Fibroblast of villous mesenchyme (primary cell): Measurements from ENCODE around the gene EOLA1. TPM values are rescaled to one million over a fixed set of nuclear protein-coding genes. Genes with fewer than 3 reads are reported as not detected.
"Not testable (repeated sequence)": the region's sequence is repeated elsewhere in the genome, so short reads cannot be mapped to it uniquely, and the experiment has no call there.

Experiments used
- DNase-seq: peaks from one replicate; pipeline ENCODE4 v3.0.0-alpha.2; 2010; ENCODE audit warnings: low read depth
- H3K4me3 ChIP-seq: 2 replicates; pipeline ENCODE4 v1.5.1; 2011; ENCODE audit warnings: low read depth, mild to moderate bottlenecking, low read length
- total RNA-seq: library from RNA; depleted of rRNA; stranded (reverse); fragments of >200 nt; gene quantifications from 2 replicates; pipeline ENCODE4 v1.2.3, GENCODE V29; 2012
- TF ChIP-seq, protein P1 (sequence below): IDR thresholded peaks from 2 replicates; pipeline ENCODE4 v1.5.1; 2012; ENCODE audit warnings: low read depth, mild to moderate bottlenecking, low read length; ENCODE audit not compliant: insufficient read depth

The EOLA1 gene
- total RNA-seq, 1 donor, result 11.7 TPM

DNA sequence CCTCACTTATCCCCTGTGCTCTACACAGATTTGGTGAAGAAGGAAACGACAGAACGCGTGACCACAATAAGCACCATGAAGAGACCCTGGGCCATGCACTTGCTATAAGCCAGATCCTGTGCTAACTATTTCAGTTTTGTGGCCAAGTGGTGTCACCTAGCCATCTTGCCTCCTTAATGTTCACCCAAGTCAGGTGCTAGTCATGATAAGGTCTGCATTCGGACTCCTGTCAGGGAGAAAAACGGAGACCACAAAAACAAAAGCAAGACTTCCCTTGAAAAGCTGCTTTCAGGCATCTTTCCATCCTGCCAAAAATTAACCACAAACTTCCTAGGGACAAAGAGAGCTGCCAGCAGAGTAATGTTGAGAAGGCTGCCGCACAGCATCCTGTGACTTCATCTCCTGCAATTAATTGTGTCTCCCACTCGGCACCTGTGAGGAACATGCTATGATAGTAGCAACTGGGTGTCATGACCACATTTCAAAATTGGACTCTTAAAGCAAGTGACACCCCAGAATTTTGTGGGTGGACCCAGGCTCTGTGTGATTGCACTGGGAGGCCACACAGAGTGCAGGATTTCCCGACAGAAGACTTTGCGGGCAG is 26.9 kb upstream of the EOLA1 start:
- DNase-seq, result no peak
- no peak overlapping the region for H3K4me3 ChIP-seq
- TF ChIP-seq, protein P1, sequence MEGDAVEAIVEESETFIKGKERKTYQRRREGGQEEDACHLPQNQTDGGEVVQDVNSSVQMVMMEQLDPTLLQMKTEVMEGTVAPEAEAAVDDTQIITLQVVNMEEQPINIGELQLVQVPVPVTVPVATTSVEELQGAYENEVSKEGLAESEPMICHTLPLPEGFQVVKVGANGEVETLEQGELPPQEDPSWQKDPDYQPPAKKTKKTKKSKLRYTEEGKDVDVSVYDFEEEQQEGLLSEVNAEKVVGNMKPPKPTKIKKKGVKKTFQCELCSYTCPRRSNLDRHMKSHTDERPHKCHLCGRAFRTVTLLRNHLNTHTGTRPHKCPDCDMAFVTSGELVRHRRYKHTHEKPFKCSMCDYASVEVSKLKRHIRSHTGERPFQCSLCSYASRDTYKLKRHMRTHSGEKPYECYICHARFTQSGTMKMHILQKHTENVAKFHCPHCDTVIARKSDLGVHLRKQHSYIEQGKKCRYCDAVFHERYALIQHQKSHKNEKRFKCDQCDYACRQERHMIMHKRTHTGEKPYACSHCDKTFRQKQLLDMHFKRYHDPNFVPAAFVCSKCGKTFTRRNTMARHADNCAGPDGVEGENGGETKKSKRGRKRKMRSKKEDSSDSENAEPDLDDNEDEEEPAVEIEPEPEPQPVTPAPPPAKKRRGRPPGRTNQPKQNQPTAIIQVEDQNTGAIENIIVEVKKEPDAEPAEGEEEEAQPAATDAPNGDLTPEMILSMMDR, result no peak

- TF ChIP-seq, protein P1, result no peak
- DNase-seq, result no peak
- no peak overlapping the region for H3K4me3 ChIP-seq
Observed at GRCh38 chrX:149515954-149516602, 24.7 kb upstream of the EOLA1 start.

DNA sequence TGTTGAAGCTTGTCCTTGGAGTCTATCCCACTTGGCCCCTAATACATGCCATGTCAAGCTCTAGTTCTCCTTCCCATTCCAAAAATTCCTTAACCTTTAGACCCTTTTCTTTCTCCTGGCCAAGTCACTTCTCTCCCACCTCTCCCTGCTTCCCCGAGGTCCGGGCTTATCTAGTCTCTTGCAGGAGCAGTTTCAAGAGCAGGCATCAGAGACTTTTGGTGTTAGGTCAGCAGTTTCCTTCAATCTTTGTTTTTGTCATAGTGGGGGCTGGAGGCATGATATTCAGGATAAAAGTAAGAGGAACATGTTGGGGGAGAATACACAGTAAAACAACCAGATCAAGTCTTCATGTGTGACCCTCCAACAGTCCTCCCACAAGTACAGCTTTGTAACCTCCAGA is 24.2 kb upstream of the EOLA1 start:
- TF ChIP-seq, protein P1, result no peak
- no peak for DNase-seq
- no peak overlapping the region for H3K4me3 ChIP-seq

DNA sequence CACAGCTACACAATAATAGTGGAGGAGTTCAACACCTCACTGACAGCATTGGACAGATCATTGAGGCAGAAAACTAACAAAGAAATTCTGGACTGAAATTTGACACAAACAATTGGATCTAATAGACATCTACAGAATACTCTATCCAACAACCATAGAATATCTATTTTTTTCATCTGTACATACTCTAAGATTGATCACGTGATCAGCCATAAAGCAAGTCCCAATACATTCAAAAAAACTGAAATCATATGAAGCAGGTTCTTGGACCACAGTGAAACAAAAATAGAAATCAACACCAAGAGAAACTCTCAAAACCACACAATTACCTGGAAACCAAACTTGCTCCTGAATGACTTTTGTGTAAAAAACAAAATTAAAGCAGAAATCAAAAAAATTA is 23.5 kb upstream of the EOLA1 start:
- no peak for DNase-seq
- H3K4me3 ChIP-seq, result no peak overlapping the region
- TF ChIP-seq, protein P1, result no peak

GRCh38 chrX:149518236-149518635 is 22.6 kb upstream of the EOLA1 start:
- TF ChIP-seq, protein P1, result no peak
- no peak for DNase-seq
- H3K4me3 ChIP-seq, result no peak overlapping the region

DNA sequence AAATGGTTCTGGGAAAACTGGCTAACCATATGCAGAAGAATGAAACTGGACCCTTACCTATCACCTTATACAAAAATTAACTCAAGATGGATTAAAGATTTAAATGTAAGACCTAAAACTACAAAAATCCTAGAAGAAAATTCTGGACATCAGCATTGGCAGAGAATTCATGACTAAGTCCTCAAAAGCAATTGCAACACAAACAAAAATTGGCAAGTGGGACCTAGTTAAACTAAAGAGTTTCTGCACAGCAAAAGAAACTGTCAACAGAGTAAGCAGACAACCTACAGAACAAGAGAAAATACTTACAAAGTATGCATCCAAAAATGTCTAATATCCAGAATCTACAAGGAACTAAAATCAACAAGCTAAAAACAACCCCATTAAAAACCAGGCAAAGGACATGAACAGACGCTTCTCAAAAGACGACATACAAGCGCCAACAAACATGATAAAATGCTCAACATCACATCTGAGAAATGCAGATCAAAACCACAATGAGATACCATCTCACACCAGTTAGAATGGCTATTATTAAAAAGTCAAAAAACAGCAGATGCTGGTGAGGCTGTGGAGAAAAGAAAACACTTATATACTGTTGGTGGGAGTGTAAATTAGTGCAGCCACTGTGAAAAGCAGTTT is 20.1 kb upstream of the EOLA1 start:
- peak; percentile 46 for DNase-seq
- H3K4me3 ChIP-seq, result not testable (repeated sequence)

GRCh38 chrX:149521438-149521837 is 19.4 kb upstream of the EOLA1 start:
- DNase-seq, result no peak
- H3K4me3 ChIP-seq, result no peak overlapping the region
- TF ChIP-seq, protein P1, result no peak
